GM12801 (cell line): ENCODE results near the gene PPP2R5B.

ENCODE experiments used
- CTCF ChIP-seq: IDR thresholded peaks from one replicate; pipeline ENCODE4 v1.5.1; 2011; ENCODE audit warnings: control low read depth; ENCODE audit not compliant: insufficient read length; ENCODE audit errors: extremely low read depth

Gene PPP2R5B

GRCh38 chr11:64896448-64897022, 28.0 kb upstream of the PPP2R5B start:
- no peak for TF ChIP-seq CTCF

GRCh38 chr11:64897381-64898075, 27.0 kb upstream of the PPP2R5B start:
- TF ChIP-seq CTCF, result no peak

GRCh38 chr11:64898076-64898445, 26.4 kb upstream of the PPP2R5B start:
- no peak for TF ChIP-seq CTCF

- no peak for TF ChIP-seq CTCF
These were observed 25.9 kb upstream of the PPP2R5B start for GRCh38 chr11:64898541-64898940.

GRCh38 chr11:64900263-64900678, 24.2 kb upstream of the PPP2R5B start:
- no peak for TF ChIP-seq CTCF

GRCh38 chr11:64900774-64901173, 23.7 kb upstream of the PPP2R5B start:
- no peak for TF ChIP-seq CTCF

- no peak for TF ChIP-seq CTCF
These were observed 22.2 kb upstream of the PPP2R5B start for GRCh38 chr11:64902102-64902900.
